Vagina (tissue), 2 donors: ENCODE data around the gene RMND5A.

Experiments
- POLR2A ChIP-seq, 2 donors: fragments of 450-650 bp; IDR thresholded peaks; one replicate each; pipeline ENCODE4 v1.6.1; 2017; ENCODE audit warnings: antibody characterized with exemption in 2 of 2, mild to moderate bottlenecking in 2 of 2, moderate library complexity in 2 of 2
- POLR2AphosphoS5 ChIP-seq, 2 donors: sonication (generic); formaldehyde crosslinking; IDR thresholded peaks; one replicate each; pipeline ENCODE4 v1.9.0; 2017; ENCODE audit warnings: antibody characterized with exemption in 2 of 2, mild to moderate bottlenecking in 2 of 2, low read depth in 1 of 2; ENCODE audit not compliant: insufficient read depth in 1 of 2
- TF ChIP-seq, protein P1 (sequence below), 3 experiments: fragments of 450-650 bp in 2 of 3; fragments of 200-600 bp in 1 of 3; sonication (generic) in 1 of 3; IDR thresholded peaks; one replicate each; pipeline ENCODE4 v1.5.1; 2017 to 2019; ENCODE audit warnings: antibody characterized with exemption in 3 of 3, mild to moderate bottlenecking in 2 of 3, moderate library complexity in 2 of 3

DNA sequence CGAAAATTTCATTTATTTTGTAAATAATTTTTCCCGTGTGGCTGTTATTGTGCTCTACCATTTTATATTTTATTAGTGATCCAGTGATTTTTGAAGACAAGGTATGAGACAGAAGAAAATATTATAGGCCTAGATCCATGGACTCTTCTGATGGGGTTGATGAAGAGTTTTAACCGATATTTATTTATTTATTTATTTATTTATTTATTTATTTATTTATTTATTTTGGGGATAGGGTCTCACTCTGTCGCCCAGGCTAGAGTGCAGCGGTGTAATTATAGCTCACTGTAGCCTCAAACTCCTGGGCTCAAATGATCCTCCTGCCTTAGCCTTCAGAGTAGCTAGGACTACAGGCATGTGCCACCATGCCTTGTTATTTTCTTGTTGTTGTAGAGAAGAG lies 33.6 kb upstream of the RMND5A start:
- TF ChIP-seq, protein P1, sequence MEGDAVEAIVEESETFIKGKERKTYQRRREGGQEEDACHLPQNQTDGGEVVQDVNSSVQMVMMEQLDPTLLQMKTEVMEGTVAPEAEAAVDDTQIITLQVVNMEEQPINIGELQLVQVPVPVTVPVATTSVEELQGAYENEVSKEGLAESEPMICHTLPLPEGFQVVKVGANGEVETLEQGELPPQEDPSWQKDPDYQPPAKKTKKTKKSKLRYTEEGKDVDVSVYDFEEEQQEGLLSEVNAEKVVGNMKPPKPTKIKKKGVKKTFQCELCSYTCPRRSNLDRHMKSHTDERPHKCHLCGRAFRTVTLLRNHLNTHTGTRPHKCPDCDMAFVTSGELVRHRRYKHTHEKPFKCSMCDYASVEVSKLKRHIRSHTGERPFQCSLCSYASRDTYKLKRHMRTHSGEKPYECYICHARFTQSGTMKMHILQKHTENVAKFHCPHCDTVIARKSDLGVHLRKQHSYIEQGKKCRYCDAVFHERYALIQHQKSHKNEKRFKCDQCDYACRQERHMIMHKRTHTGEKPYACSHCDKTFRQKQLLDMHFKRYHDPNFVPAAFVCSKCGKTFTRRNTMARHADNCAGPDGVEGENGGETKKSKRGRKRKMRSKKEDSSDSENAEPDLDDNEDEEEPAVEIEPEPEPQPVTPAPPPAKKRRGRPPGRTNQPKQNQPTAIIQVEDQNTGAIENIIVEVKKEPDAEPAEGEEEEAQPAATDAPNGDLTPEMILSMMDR (IDR thresholded peaks at IDR 0.05): no peak
- TF ChIP-seq POLR2AphosphoS5 (IDR thresholded peaks at IDR 0.05; ENCODE audit: insufficient read depth in 1 of 2, low read depth in 1 of 2) (no peak), POLR2A (IDR thresholded peaks at IDR 0.05) (no peak)
